Thyroid gland (tissue), 4 donors: ENCODE data around the gene TMPRSS6. TPM values are rescaled to one million over a fixed set of nuclear protein-coding genes. Genes with fewer than 3 reads are reported as not detected.

Experiments
- DNase-seq, 2 donors: peaks; one replicate each; pipeline ENCODE4 v3.0.0-alpha.2; 2019
- H3K27ac ChIP-seq, 3 donors: fragments of 200-600 bp; sonication (generic); 1 replicate in 2 of 3; 2 replicates in 1 of 3; pipeline ENCODE4 v1.5.1; 2016 to 2019; ENCODE audit warnings: mild to moderate bottlenecking in 1 of 3, moderate library complexity in 1 of 3
- H3K27me3 ChIP-seq: fragments of 200-600 bp; sonication (generic); one replicate; pipeline ENCODE4 v1.5.1; 2019
- H3K36me3 ChIP-seq, 2 donors: fragments of 200-600 bp; sonication (generic); one replicate each; pipeline ENCODE4 v1.5.1; 2016 to 2019
- H3K4me1 ChIP-seq, 2 donors: fragments of 200-600 bp; sonication (generic); one replicate each; pipeline ENCODE4 v1.5.1; 2017 to 2019
- H3K4me3 ChIP-seq, 3 donors: fragments of 200-600 bp; sonication (generic); replicated peaks in 1 of 3; 1 replicate in 2 of 3; 2 replicates in 1 of 3; pipeline ENCODE4 v1.5.1; 2016; ENCODE audit warnings: mild to moderate bottlenecking in 1 of 3
- H3K9me3 ChIP-seq: fragments of 200-600 bp; sonication (generic); one replicate; pipeline ENCODE4 v1.5.1; 2017
- POLR2A ChIP-seq, 2 donors: fragments of 450-650 bp; IDR thresholded peaks; one replicate each; pipeline ENCODE4 v1.6.1; 2017; ENCODE audit warnings: antibody characterized with exemption in 2 of 2, mild to moderate bottlenecking in 2 of 2, moderate library complexity in 1 of 2
- WGBS, 2 donors: methylation state at CpG; one replicate each; pipeline ENCODE4 v1.1.5; 2017; 5-methylcytosine and 5-hydroxymethylcytosine counted together
- intact Hi-C: fragments of 100-400 bp; cut with DNase I; formaldehyde crosslinking; loops from one replicate; pipeline ENCODE4 v1.15.1; 2023
- total RNA-seq, 4 donors: library from RNA; depleted of rRNA; stranded (reverse); fragments of >200 nt; gene quantifications; one replicate each; pipeline ENCODE4 v1.2.3, GENCODE V29; 2016
- TF ChIP-seq, protein P1 (sequence below), 6 experiments: fragments of 200-600 bp in 3 of 6; fragments of 450-650 bp in 3 of 6; sonication (generic) in 3 of 6; IDR thresholded peaks; one replicate each; pipeline ENCODE4 v1.5.1; 2016 to 2019; ENCODE audit warnings: antibody characterized with exemption in 6 of 6, mild to moderate bottlenecking in 2 of 6, inconsistent platforms in 1 of 6, moderate library complexity in 1 of 6

TMPRSS6 gene
- total RNA-seq, 4 donors from 2014 or later = 0.50 TPM; not detected in 3

DNA sequence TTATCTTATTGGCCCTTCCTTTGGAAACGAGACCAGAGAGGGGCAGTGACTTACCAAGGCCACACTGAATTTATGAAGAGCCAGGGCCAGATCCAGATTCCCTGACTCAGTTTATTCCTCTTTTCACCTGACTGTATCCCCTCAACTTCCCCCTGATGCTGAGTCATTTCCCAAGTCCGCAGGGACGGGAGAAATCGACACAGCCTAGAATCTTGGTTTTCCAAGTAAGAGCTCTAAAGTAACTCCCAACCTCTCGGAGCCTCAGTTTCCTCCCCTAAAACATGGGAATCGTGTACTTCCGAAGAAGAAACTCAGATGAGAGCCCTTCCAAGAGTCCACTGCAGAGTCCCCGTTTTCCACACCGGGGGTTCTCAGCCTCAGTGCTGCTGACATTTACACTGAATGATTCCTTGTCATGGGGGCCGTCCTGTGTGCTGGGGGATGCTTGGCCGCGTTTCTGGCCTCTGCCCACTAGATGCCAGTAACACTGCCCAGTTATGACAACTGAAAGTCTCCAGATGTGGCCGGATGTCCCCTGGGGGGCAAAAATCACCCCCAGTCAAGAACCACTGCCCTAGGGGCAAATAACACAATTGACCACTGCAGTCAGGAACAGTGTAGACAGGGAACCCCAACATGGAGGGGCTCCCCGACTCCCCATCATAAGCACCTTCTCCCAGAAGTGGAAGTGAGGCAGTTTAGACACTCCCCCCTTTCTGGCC, 78.8 kb downstream of the TMPRSS6 start:
- no peaks in the 10 kb centered on the region for H3K9me3 ChIP-seq
- H3K27me3 ChIP-seq = no peaks in the 10 kb centered on the region
- no peak for DNase-seq
- peaks cover 8 to 20% of the 10 kb centered on the region in 2 donors for H3K36me3 ChIP-seq
- H3K27ac ChIP-seq = no peak overlapping the region
- 80 to 82% methylated on average over 14 of the region's 14 CpGs for WGBS, 2 donors
- H3K4me3 ChIP-seq = no peak overlapping the region
- intact Hi-C loops = loop anchor here (10.0 kb wide), 1 partner anchor 166 kb away; the partner anchor contains the start of gene NCF4
- TF ChIP-seq, protein P1, sequence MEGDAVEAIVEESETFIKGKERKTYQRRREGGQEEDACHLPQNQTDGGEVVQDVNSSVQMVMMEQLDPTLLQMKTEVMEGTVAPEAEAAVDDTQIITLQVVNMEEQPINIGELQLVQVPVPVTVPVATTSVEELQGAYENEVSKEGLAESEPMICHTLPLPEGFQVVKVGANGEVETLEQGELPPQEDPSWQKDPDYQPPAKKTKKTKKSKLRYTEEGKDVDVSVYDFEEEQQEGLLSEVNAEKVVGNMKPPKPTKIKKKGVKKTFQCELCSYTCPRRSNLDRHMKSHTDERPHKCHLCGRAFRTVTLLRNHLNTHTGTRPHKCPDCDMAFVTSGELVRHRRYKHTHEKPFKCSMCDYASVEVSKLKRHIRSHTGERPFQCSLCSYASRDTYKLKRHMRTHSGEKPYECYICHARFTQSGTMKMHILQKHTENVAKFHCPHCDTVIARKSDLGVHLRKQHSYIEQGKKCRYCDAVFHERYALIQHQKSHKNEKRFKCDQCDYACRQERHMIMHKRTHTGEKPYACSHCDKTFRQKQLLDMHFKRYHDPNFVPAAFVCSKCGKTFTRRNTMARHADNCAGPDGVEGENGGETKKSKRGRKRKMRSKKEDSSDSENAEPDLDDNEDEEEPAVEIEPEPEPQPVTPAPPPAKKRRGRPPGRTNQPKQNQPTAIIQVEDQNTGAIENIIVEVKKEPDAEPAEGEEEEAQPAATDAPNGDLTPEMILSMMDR (IDR thresholded peaks at IDR 0.05) = no peak
- no peak for TF ChIP-seq POLR2A (IDR thresholded peaks at IDR 0.05)
- H3K4me1 ChIP-seq = peaks cover 15 to 27% of the 10 kb centered on the region in 2 donors

DNA sequence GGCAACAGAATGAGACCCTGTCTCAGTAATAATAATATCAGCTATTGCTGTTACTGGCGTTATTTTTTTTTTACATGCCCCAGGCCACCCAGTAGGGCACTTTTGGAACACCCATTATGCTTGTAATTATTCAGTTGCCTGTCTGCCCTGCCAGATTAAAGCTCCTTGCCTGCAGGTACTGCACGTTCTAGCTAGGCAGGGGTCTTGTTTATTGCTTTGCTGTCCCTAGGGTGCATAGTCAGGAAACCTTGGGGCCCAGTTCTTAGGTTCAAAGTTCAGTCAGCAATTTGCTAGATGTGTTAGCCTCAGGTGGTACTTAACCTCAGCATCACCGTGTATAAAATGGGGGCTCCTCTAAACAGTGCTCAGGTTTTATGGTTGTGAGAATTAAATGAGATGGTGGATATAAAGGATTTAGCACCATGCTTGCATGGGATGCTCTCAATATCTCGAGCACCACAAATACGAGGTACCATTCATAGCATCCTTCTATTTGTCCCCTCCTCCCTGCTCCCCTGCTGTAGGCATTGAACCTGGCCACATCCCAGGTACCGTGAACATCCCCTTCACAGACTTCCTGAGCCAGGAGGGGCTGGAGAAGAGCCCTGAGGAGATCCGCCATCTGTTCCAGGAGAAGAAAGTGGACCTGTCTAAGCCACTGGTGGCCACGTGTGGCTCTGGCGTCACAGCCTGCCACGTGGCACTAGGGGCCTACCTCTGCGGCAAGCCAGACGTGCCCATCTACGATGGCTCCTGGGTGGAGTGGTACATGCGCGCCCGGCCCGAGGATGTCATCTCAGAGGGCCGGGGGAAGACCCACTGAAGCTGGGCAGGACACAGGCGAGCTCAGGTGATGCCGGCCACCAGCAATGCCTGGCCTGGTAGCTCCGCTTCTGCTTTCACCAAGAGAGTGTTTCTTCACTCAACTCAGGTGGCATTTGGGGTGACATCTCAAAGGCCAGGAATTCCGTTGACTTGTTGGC, 80.5 kb downstream of the TMPRSS6 start:
- H3K4me1 ChIP-seq = peaks cover 15 to 37% of the 10 kb centered on the region in 2 donors
- H3K27ac ChIP-seq = no peak overlapping the region
- H3K4me3 ChIP-seq = no peak overlapping the region
- DNase-seq = no peak
- H3K36me3 ChIP-seq = peaks cover 8 to 30% of the 10 kb centered on the region in 2 donors
- TF ChIP-seq, protein P1 (IDR thresholded peaks at IDR 0.05) = no peak
- TF ChIP-seq POLR2A (IDR thresholded peaks at IDR 0.05) = no peak
- WGBS, 2 donors = 96% methylated on average over 16 to 22 of the region's 22 CpGs
- no peaks in the 10 kb centered on the region for H3K27me3 ChIP-seq
- no peaks in the 10 kb centered on the region for H3K9me3 ChIP-seq
- intact Hi-C loops = no loop called here

DNA sequence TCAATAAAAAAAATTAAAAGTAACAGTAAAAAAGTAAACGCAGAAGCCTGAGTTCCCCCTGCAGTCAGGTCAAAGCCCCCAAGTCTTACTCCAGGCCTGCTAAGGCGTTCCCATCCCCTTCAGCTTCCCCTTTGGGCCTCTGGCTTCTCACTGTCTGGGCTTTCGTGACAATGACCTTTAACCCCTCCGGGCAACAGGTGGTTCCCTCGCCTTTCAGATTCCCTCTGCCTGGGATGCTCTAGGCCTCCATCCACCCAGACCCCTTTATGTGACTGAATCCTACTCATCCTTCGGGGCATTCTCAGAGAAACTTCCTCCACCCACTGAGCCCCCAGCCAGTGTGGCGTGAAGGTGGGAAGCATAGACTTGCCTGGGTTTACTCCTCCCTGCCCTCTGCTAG, 82.0 kb downstream of the TMPRSS6 start:
- TF ChIP-seq, protein P1 (IDR thresholded peaks at IDR 0.05) = no peak
- TF ChIP-seq POLR2A (IDR thresholded peaks at IDR 0.05) = no peak
- peaks cover 8 to 30% of the 10 kb centered on the region in 2 donors for H3K36me3 ChIP-seq

DNA sequence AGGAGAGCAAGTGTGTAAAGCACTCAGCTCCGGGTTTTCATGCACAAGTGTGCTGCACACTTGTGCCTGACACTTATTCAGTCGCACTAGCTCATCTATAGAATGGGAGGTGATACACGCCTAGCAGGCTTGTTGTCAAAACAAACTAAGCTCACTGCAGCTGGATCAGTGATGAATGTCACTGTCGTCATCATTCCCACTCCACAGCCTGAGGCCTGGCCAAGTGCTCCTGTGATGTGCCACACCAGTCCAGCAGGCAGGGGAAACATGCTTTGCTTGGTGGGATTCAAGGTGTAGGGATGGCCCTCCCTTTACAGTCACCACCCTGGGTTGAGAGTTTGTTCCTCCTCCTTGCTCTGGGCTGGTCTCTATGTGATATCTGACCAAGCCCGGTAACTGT, 83.2 kb downstream of the TMPRSS6 start:
- no peak for DNase-seq
- peaks cover 8 to 30% of the 10 kb centered on the region in 2 donors for H3K36me3 ChIP-seq
- 75 to 80% methylated on average over 5 of the region's 5 CpGs for WGBS, 2 donors
- intact Hi-C loops = no loop called here
- TF ChIP-seq, protein P1 (IDR thresholded peaks at IDR 0.05) = no peak
- TF ChIP-seq POLR2A (IDR thresholded peaks at IDR 0.05) = no peak
- H3K27ac ChIP-seq = peak overlapping the region in 1 of 3 donors; percentile 29
- H3K27me3 ChIP-seq = no peaks in the 10 kb centered on the region
- H3K9me3 ChIP-seq = no peaks in the 10 kb centered on the region
- H3K4me1 ChIP-seq = peaks cover 0 to 38% of the 10 kb centered on the region in 2 donors
- no peak overlapping the region for H3K4me3 ChIP-seq

More for the DNA sequence above, 82.0 kb downstream of the TMPRSS6 start:
- WGBS, 2 donors = 93 to 94% methylated on average over 7 of the region's 7 CpGs
- Histone ChIP-seq H3K4me1 (peaks cover 10 to 39% of the 10 kb centered on the region in 2 donors), H3K4me3 (no peak overlapping the region), H3K27me3 (no peaks in the 10 kb centered on the region), H3K9me3 (no peaks in the 10 kb centered on the region), H3K27ac (no peak overlapping the region)
- no peak for DNase-seq
- intact Hi-C loops = no loop called here
